IMR-90 (cell line): ENCODE results near the gene ZFYVE28. TPM values are rescaled to one million over a fixed set of nuclear protein-coding genes. Genes with fewer than 3 reads are reported as not detected.

ENCODE experiments used
- ATAC-seq: fragments of 200-7000 bp; cut with Tn5 transposase; 2 replicates; pipeline ENCODE4 v1.9.1; 2020; ENCODE audit warnings: low read depth, mild to moderate bottlenecking, moderate library complexity
- BruUV-seq: library from RNA; stranded (reverse); fragments of 400-500 nt; replicated peaks from 2 replicates; lab custom pipeline; 2021; lab: Mats Ljungman, UMichigan
- CTCF ChIA-PET: fragments of 300-600 bp; formaldehyde crosslinking; extraction: SDS; loops from one replicate; lab custom pipeline; 2021; ENCODE audit warnings: antibody characterized with exemption; lab: Yijun Ruan, JAX
- POLR2A ChIA-PET: fragments of 300-600 bp; sonication (Branson Sonifier 250); formaldehyde crosslinking; loops from one replicate; lab custom pipeline; 2022; ENCODE audit warnings: antibody characterized with exemption; ENCODE audit not compliant: unreplicated experiment; lab: Charles Lee
- DNase-seq: peaks from one replicate; pipeline ENCODE4 v3.0.0; 2013
- H2AFZ ChIP-seq: replicated peaks from 2 replicates; pipeline ENCODE3; 2013; ENCODE audit warnings: low read length, mild to moderate bottlenecking; ENCODE audit not compliant: poor library complexity
- H2AK5ac ChIP-seq: 2 replicates; pipeline ENCODE4 v1.6.1; 2013; ENCODE audit warnings: low read depth, low read length, inconsistent platforms
- H2AK9ac ChIP-seq: replicated peaks from 2 replicates; pipeline ENCODE3; 2013; ENCODE audit warnings: mild to moderate bottlenecking, low read depth, low read length, moderate library complexity; ENCODE audit not compliant: poor library complexity
- H2BK120ac ChIP-seq: 2 replicates; pipeline ENCODE4 v1.6.1; 2013; ENCODE audit warnings: low read depth, low read length, inconsistent platforms
- H2BK15ac ChIP-seq: 3 replicates; pipeline ENCODE4 v1.6.1; 2013; ENCODE audit warnings: low read depth, low read length, inconsistent platforms
- H2BK20ac ChIP-seq: 2 replicates; pipeline ENCODE4 v1.6.1; 2013; ENCODE audit warnings: low read depth, mild to moderate bottlenecking, inconsistent platforms, low read length, moderate library complexity
- H2BK5ac ChIP-seq: 2 replicates; pipeline ENCODE4 v1.6.1; 2013; ENCODE audit warnings: mild to moderate bottlenecking, low read depth, low read length, inconsistent platforms; ENCODE audit not compliant: poor library complexity, severe bottlenecking
- H3K14ac ChIP-seq: replicated peaks from 2 replicates; pipeline ENCODE4 v1.6.1; 2013; ENCODE audit warnings: low read depth, low read length, inconsistent platforms
- H3K18ac ChIP-seq: 2 replicates; pipeline ENCODE4 v1.6.1; 2013; ENCODE audit warnings: low read depth, low read length, control low read depth
- H3K23ac ChIP-seq: 2 replicates; pipeline ENCODE4 v1.6.1; 2013; ENCODE audit warnings: low read depth, low read length, inconsistent platforms
- H3K27ac ChIP-seq: 2 replicates; pipeline ENCODE4 v1.5.1; 2013; ENCODE audit warnings: mild to moderate bottlenecking, control low read depth, low read length; ENCODE audit not compliant: insufficient read depth
- H3K27me3 ChIP-seq: 2 replicates; pipeline ENCODE4 v1.6.1; 2013; ENCODE audit warnings: low read length; ENCODE audit not compliant: control insufficient read depth, insufficient read depth
- H3K36me3 ChIP-seq: 2 replicates; pipeline ENCODE4 v1.6.1; 2013; ENCODE audit warnings: low read length, mixed read lengths; ENCODE audit not compliant: control insufficient read depth, insufficient read depth
- H3K4ac ChIP-seq: 2 replicates; pipeline ENCODE4 v1.6.1; 2013; ENCODE audit warnings: low read depth, low read length, inconsistent platforms
- H3K4me1 ChIP-seq: 2 replicates; pipeline ENCODE4 v1.6.1; 2013; ENCODE audit warnings: low read length, mixed read lengths; ENCODE audit not compliant: control insufficient read depth, insufficient read depth
- H3K4me2 ChIP-seq: 2 replicates; pipeline ENCODE4 v1.6.1; 2013; ENCODE audit warnings: low read depth, mild to moderate bottlenecking, control low read depth, low read length, moderate library complexity
- H3K4me3 ChIP-seq: 2 replicates; pipeline ENCODE4 v1.5.1; 2013; ENCODE audit warnings: low read depth, mild to moderate bottlenecking, control low read depth, low read length, moderate library complexity; ENCODE audit not compliant: insufficient read depth
- H3K56ac ChIP-seq: 2 replicates; pipeline ENCODE4 v1.6.1; 2013; ENCODE audit warnings: low read length, inconsistent platforms; ENCODE audit not compliant: insufficient read depth; ENCODE audit errors: extremely low read depth
- H3K79me1 ChIP-seq, 2 experiments: 2 replicates each; pipeline ENCODE4 v1.6.1; 2013; ENCODE audit warnings: low read length in 2 of 2, inconsistent platforms in 1 of 2, low read depth in 1 of 2
- H3K9ac ChIP-seq: 2 replicates; pipeline ENCODE4 v1.6.1; 2013; ENCODE audit warnings: low read depth, low read length, control low read depth
- H3K9me1 ChIP-seq: 2 replicates; pipeline ENCODE4 v1.6.1; 2013; ENCODE audit warnings: low read length, inconsistent platforms; ENCODE audit not compliant: insufficient read depth
- H3K9me3 ChIP-seq: 2 replicates; pipeline ENCODE4 v1.6.1; 2013; ENCODE audit warnings: low read length; ENCODE audit not compliant: control insufficient read depth, insufficient read depth
- H4K20me1 ChIP-seq: 2 replicates; pipeline ENCODE4 v1.6.1; 2013; ENCODE audit warnings: low read length, inconsistent platforms; ENCODE audit not compliant: insufficient read depth
- H4K5ac ChIP-seq: 2 replicates; pipeline ENCODE4 v1.6.1; 2013; ENCODE audit warnings: mild to moderate bottlenecking, low read depth, low read length, control low read depth
- H4K8ac ChIP-seq, 2 experiments: 2 replicates each; pipeline ENCODE4 v1.6.1; 2013; ENCODE audit warnings: low read depth in 2 of 2, low read length in 2 of 2, control low read depth in 1 of 2, inconsistent platforms in 1 of 2
- H4K91ac ChIP-seq: 2 replicates; pipeline ENCODE4 v1.6.1; 2013; ENCODE audit warnings: low read depth, low read length, inconsistent platforms; ENCODE audit not compliant: insufficient read depth
- BHLHE40 ChIP-seq: fragments of 150-350 bp; IDR thresholded peaks from 2 replicates; pipeline ENCODE4 v1.6.1; 2016; ENCODE audit warnings: mild to moderate bottlenecking, low read depth, low read length
- CEBPB ChIP-seq: IDR thresholded peaks from 2 replicates; pipeline ENCODE4 v1.6.1; 2012; ENCODE audit warnings: low read depth, low read length, improper control_type of control experiment
- CHD1 ChIP-seq: IDR thresholded peaks from 2 replicates; pipeline ENCODE4 v1.6.1; 2012; ENCODE audit warnings: low read depth, low read length, improper control_type of control experiment
- CTCF ChIP-seq: conservative IDR thresholded peaks from 2 replicates; pipeline ENCODE4 v1.5.1; 2012; ENCODE audit warnings: mild to moderate bottlenecking, low read depth, low read length, improper control_type of control experiment
- ELK1 ChIP-seq: fragments of 150-350 bp; IDR thresholded peaks from 2 replicates; pipeline ENCODE4 v1.6.1; 2016; ENCODE audit warnings: low read depth, mild to moderate bottlenecking, low read length, moderate library complexity, borderline replicate concordance
- FOS ChIP-seq: fragments of 150-350 bp; IDR thresholded peaks from 2 replicates; pipeline ENCODE4 v1.6.1; 2016; ENCODE audit warnings: low read depth, low read length
- MAFK ChIP-seq: IDR thresholded peaks from 2 replicates; pipeline ENCODE4 v1.6.1; 2012; ENCODE audit warnings: low read depth, low read length, improper control_type of control experiment
- MAZ ChIP-seq: IDR thresholded peaks from 2 replicates; pipeline ENCODE4 v1.6.1; 2012; ENCODE audit warnings: low read depth, mild to moderate bottlenecking, low read length, improper control_type of control experiment, moderate library complexity, borderline replicate concordance
- MXI1 ChIP-seq: IDR thresholded peaks from 2 replicates; pipeline ENCODE4 v1.6.1; 2012; ENCODE audit warnings: low read depth, mild to moderate bottlenecking, low read length, moderate library complexity, borderline replicate concordance
- NFE2L2 ChIP-seq: fragments of 150-350 bp; IDR thresholded peaks from 2 replicates; pipeline ENCODE4 v1.6.1; 2016; ENCODE audit warnings: low read depth, mild to moderate bottlenecking, low read length
- POLR2A ChIP-seq: IDR thresholded peaks from 2 replicates; pipeline ENCODE4 v1.6.1; 2012; ENCODE audit warnings: mild to moderate bottlenecking, low read depth, low read length
- RAD21 ChIP-seq: IDR thresholded peaks from 2 replicates; pipeline ENCODE4 v1.6.1; 2012; ENCODE audit warnings: low read length, improper control_type of control experiment
- RCOR1 ChIP-seq: IDR thresholded peaks from 2 replicates; pipeline ENCODE4 v1.6.1; 2012; ENCODE audit warnings: mild to moderate bottlenecking, low read length, improper control_type of control experiment; ENCODE audit not compliant: insufficient replicate concordance
- RFX5 ChIP-seq: IDR thresholded peaks from 2 replicates; pipeline ENCODE4 v1.8.0; 2012; ENCODE audit warnings: low read depth, mild to moderate bottlenecking, low read length, moderate library complexity
- SMC3 ChIP-seq: fragments of 150-350 bp; IDR thresholded peaks from 2 replicates; pipeline ENCODE4 v1.6.1; 2016; ENCODE audit warnings: low read depth, mild to moderate bottlenecking, antibody characterized with exemption, low read length, moderate library complexity
- WGBS, 2 experiments: methylation state at CpG; one replicate each; pipeline versions ENCODE4 v1.1.5 to v1.1.7; 2013; ENCODE audit warnings: missing lambda C conversion rate in 2 of 2; ENCODE audit not compliant: insufficient read length in 1 of 2; ENCODE audit errors: extremely low coverage in 2 of 2; 5-methylcytosine and 5-hydroxymethylcytosine counted together
- dilution Hi-C: fragments of 300-500 bp; cut with HindIII; formaldehyde crosslinking; loops from one replicate; pipeline ENCODE4 v1.14.3; 2018; ENCODE audit warnings: low sequenced_read_pairs; ENCODE audit not compliant: unreplicated experiment
- in situ Hi-C: fragments of 300-500 bp; cut with MboI; formaldehyde crosslinking; loops from 3 replicates; pipeline ENCODE4 v1.14.3; 2019; ENCODE audit warnings: low sequenced_read_pairs, inconsistent platforms, mixed read lengths
- intact Hi-C: fragments of 100-400 bp; cut with micrococcal nuclease; formaldehyde crosslinking; loops from 2 replicates; pipeline ENCODE4 v1.10.0; 2022
- polyA plus RNA-seq, 3 experiments: library from polyadenylated mRNA; depleted of rRNA; stranded (reverse); fragments of >200 nt; gene quantifications; 2 replicates each; pipeline ENCODE4 v1.2.3, GENCODE V29; 2012; ENCODE audit warnings: low replicate concordance in 1 of 3
- total RNA-seq: library from RNA; depleted of rRNA; stranded (reverse); fragments of >200 nt; gene quantifications from 2 replicates; pipeline ENCODE4 v1.2.3, GENCODE V29; 2012
- TF ChIP-seq, protein P1 (sequence below): fragments of 150-350 bp; IDR thresholded peaks from 2 replicates; pipeline ENCODE4 v1.6.1; 2017; ENCODE audit warnings: mild to moderate bottlenecking, antibody characterized with exemption, low read length, low read depth

ZFYVE28 gene
- total and polyA plus RNA-seq, 2 of the 4 experiments (the other 2 are of a cell fraction) = 0.36 to 1.2 TPM

GRCh38 chr4:2343476-2343875, 75.0 kb downstream of the ZFYVE28 start:
- Histone ChIP-seq H3K56ac (no peak overlapping the region), H4K8ac (no peak overlapping the region), H4K5ac (no peak overlapping the region), H2BK20ac (no peak overlapping the region), H3K27me3 (peaks cover 13% of the 10 kb centered on the region), H4K20me1 (no peaks in the 10 kb centered on the region), H3K4me3 (no peak overlapping the region), H3K18ac (no peak overlapping the region), H2AK5ac (no peak overlapping the region), H2AFZ (no peak overlapping the region), H2BK15ac (no peak overlapping the region), H3K4me1 (no peaks in the 10 kb centered on the region), H3K14ac (no peak overlapping the region), H4K91ac (no peak overlapping the region), H3K23ac (no peak overlapping the region), H2AK9ac (no peak overlapping the region), H3K27ac (no peak overlapping the region), H3K4me2 (no peak overlapping the region), H2BK120ac (no peak overlapping the region), H3K4ac (no peak overlapping the region), H2BK5ac (no peak overlapping the region), H3K9me3 (no peaks in the 10 kb centered on the region; the same call in 1 of the 2 replicates), H3K9me1 (peaks cover 3% of the 10 kb centered on the region; the same call in 1 of the 2 replicates), H3K79me1 (no peaks in the 10 kb centered on the region), H3K9ac (no peak overlapping the region), H3K36me3 (no peaks in the 10 kb centered on the region)
- POLR2A ChIA-PET = no interaction called here
- in situ Hi-C loops (no loop called here), dilution Hi-C loops (no loop called here), intact Hi-C loops (no loop called here)
- no TSS peak for BruUV-seq
- no CpG with 5 or more reads among the region's 2 CpGs for WGBS, 2 experiments
- DNase-seq = no peak
- ATAC-seq = no peak
- TF ChIP-seq, protein P1, sequence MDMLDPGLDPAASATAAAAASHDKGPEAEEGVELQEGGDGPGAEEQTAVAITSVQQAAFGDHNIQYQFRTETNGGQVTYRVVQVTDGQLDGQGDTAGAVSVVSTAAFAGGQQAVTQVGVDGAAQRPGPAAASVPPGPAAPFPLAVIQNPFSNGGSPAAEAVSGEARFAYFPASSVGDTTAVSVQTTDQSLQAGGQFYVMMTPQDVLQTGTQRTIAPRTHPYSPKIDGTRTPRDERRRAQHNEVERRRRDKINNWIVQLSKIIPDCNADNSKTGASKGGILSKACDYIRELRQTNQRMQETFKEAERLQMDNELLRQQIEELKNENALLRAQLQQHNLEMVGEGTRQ = no peak
- TF ChIP-seq POLR2A (no peak), MAZ (no peak), SMC3 (no peak), MAFK (no peak), CEBPB (no peak), CHD1 (no peak), RAD21 (no peak), BHLHE40 (no peak), ELK1 (no peak), MXI1 (no peak), NFE2L2 (no peak), RCOR1 (no peak), RFX5 (no peak), FOS (no peak), CTCF (no peak)
- CTCF ChIA-PET = no interaction called here
